Measurements from ENCODE around the gene SPRED2.

The SPRED2 gene

GRCh38 chr2:65395621-65396347, 36.6 kb downstream of the SPRED2 start:
- H3K79me2 ChIP-seq (ENCODE audit: control insufficient read depth, low read length) = peaks cover 82% of the 10 kb centered on the region
- no peak overlapping the region for H3K27ac ChIP-seq (ENCODE audit: low read depth, low read length)
- H3K9me3 ChIP-seq (ENCODE audit: control insufficient read depth, insufficient read depth, low read length) = no peaks in the 10 kb centered on the region
- peak overlapping the region; percentile 90 for H3K4me2 ChIP-seq (ENCODE audit: low read length)
- TF ChIP-seq CTCF (IDR thresholded peaks at IDR 0.05; ENCODE audit: low read depth, low read length, poor library complexity, severe bottlenecking) = no peak
- TF ChIP-seq EZH2phosphoT487 (IDR thresholded peaks at IDR 0.05; ENCODE audit: borderline replicate concordance, low read length) = no peak
- no peaks in the 10 kb centered on the region for H3K27me3 ChIP-seq (ENCODE audit: control insufficient read depth, low read length)
- H3K9me2 ChIP-seq (replicated peaks; ENCODE audit: control insufficient read depth, low read length) = no peaks in the 10 kb centered on the region
- H3K36me3 ChIP-seq (ENCODE audit: control insufficient read depth, low read length) = no peaks in the 10 kb centered on the region
- peaks cover 81% of the 10 kb centered on the region for H3K4me1 ChIP-seq (ENCODE audit: control insufficient read depth, low read length)
- H4K20me1 ChIP-seq (ENCODE audit: control insufficient read depth, insufficient read depth, low read depth, low read length) = peaks cover 10% of the 10 kb centered on the region; the same call in 1 of the 2 replicates
- peak overlapping the region; percentile 30 for H3K4me3 ChIP-seq (ENCODE audit: low read length)
- peaks cover 8% of the 10 kb centered on the region; the same call in 1 of the 2 replicates for H3F3A ChIP-seq (ENCODE audit: control insufficient read depth, insufficient read depth)

DNA sequence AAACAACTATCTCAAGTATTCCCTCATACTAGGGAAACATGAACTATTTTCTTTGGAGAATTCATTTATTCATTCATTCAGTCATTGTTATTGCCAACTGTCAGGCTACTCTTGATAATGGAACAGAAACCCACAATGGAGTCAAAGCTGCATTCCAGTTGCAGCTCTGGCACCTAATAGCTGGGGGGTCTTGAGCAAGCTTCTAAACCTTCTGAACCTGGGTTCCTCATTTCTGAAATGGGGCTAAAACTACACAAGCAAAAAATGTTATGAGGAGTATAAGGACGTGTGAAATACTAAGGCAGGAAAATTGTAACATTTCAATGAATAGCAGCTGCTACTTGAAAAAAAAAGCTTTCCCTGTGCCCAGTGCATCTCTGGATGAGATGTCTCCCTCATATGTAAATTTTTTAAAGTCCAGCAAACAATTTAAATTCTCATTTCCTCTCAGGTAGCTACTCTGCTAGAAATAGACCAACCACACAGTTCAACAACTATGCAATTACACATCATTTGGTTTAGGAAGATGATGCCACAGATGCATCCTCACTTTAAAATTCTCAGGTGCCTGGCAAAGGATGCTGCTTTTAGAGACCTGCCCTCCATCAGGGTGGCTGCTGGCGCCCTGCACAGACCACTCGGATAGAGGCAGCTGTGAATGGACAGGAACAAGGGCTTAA, 38.5 kb downstream of the SPRED2 start:
- Histone ChIP-seq H3K36me3 (ENCODE audit: control insufficient read depth, low read length) (no peaks in the 10 kb centered on the region), H3K4me3 (ENCODE audit: low read length) (peak overlapping the region; percentile 55), H3K9me2 (replicated peaks; ENCODE audit: control insufficient read depth, low read length) (no peaks in the 10 kb centered on the region), H3K27ac (ENCODE audit: low read depth, low read length) (peak overlapping the region; percentile 67), H3K9me3 (ENCODE audit: control insufficient read depth, insufficient read depth, low read length) (no peaks in the 10 kb centered on the region), H4K20me1 (ENCODE audit: control insufficient read depth, insufficient read depth, low read depth, low read length) (peaks cover 10% of the 10 kb centered on the region; the same call in 1 of the 2 replicates), H3K79me2 (ENCODE audit: control insufficient read depth, low read length) (peaks cover 93% of the 10 kb centered on the region), H3F3A (ENCODE audit: control insufficient read depth, insufficient read depth) (peaks cover 8% of the 10 kb centered on the region; the same call in 1 of the 2 replicates), H3K4me2 (ENCODE audit: low read length) (peak overlapping the region; percentile 90), H3K27me3 (ENCODE audit: control insufficient read depth, low read length) (no peaks in the 10 kb centered on the region), H3K4me1 (ENCODE audit: control insufficient read depth, low read length) (peaks cover 100% of the 10 kb centered on the region)
- no peak for TF ChIP-seq CTCF (IDR thresholded peaks at IDR 0.05; ENCODE audit: low read depth, low read length, poor library complexity, severe bottlenecking)
- no peak for TF ChIP-seq EZH2phosphoT487 (IDR thresholded peaks at IDR 0.05; ENCODE audit: borderline replicate concordance, low read length)

GRCh38 chr2:65393046-65393445, 39.4 kb downstream of the SPRED2 start:
- TF ChIP-seq CTCF (IDR thresholded peaks at IDR 0.05; ENCODE audit: low read depth, low read length, poor library complexity, severe bottlenecking) = no peak
- no peak for TF ChIP-seq EZH2phosphoT487 (IDR thresholded peaks at IDR 0.05; ENCODE audit: borderline replicate concordance, low read length)
- Histone ChIP-seq H3K79me2 (ENCODE audit: control insufficient read depth, low read length) (peaks cover 93% of the 10 kb centered on the region), H3K9me2 (replicated peaks; ENCODE audit: control insufficient read depth, low read length) (no peaks in the 10 kb centered on the region), H3K27me3 (ENCODE audit: control insufficient read depth, low read length) (no peaks in the 10 kb centered on the region), H4K20me1 (ENCODE audit: control insufficient read depth, insufficient read depth, low read depth, low read length) (peaks cover 10% of the 10 kb centered on the region; the same call in 1 of the 2 replicates), H3K4me1 (ENCODE audit: control insufficient read depth, low read length) (peaks cover 100% of the 10 kb centered on the region), H3K4me3 (ENCODE audit: low read length) (no peak overlapping the region), H3F3A (ENCODE audit: control insufficient read depth, insufficient read depth) (peaks cover 8% of the 10 kb centered on the region; the same call in 1 of the 2 replicates), H3K4me2 (ENCODE audit: low read length) (peak overlapping the region; percentile 44), H3K27ac (ENCODE audit: low read depth, low read length) (no peak overlapping the region), H3K36me3 (ENCODE audit: control insufficient read depth, low read length) (no peaks in the 10 kb centered on the region), H3K9me3 (ENCODE audit: control insufficient read depth, insufficient read depth, low read length) (no peaks in the 10 kb centered on the region)
